OCI-LY7 (cell line): ENCODE results near the gene PTH2R. TPM values are rescaled to one million over a fixed set of nuclear protein-coding genes. Genes with fewer than 3 reads are reported as not detected.

Source experiments
- BruUV-seq: library from RNA; stranded (reverse); fragments of 400-500 nt; replicated peaks from 2 replicates; lab custom pipeline; 2021; lab: Mats Ljungman, UMichigan
- CTCF ChIA-PET: fragments of 300-600 bp; sonication (Branson Sonifier 250); formaldehyde crosslinking; loops from one replicate; lab custom pipeline; 2022; ENCODE audit warnings: antibody characterized with exemption; ENCODE audit not compliant: unreplicated experiment; lab: Charles Lee
- POLR2A ChIA-PET: fragments of 300-600 bp; sonication (Branson Sonifier 250); formaldehyde crosslinking; loops from one replicate; lab custom pipeline; 2022; ENCODE audit warnings: antibody characterized with exemption; lab: Charles Lee
- DNase-seq: peaks from one replicate; pipeline ENCODE4 v3.0.0-alpha.2; 2015; ENCODE audit warnings: low spot score
- H2AFZ ChIP-seq: fragments of 200-600 bp; sonication (generic), shearing (Covaris generic); 2 replicates; pipeline ENCODE4 v1.6.1; 2014; ENCODE audit warnings: mild to moderate bottlenecking, antibody characterized with exemption, low read length, moderate library complexity
- H3K27ac ChIP-seq: fragments of 200-600 bp; sonication (generic); 2 replicates; pipeline ENCODE4 v1.5.1; 2014; ENCODE audit warnings: mixed run types, low read depth, mild to moderate bottlenecking, moderate library complexity, low read length, inconsistent platforms; ENCODE audit not compliant: poor library complexity, severe bottlenecking
- H3K36me3 ChIP-seq: fragments of 200-600 bp; sonication (generic); 2 replicates; pipeline ENCODE4 v1.6.1; 2014; ENCODE audit warnings: mild to moderate bottlenecking, antibody characterized with exemption, low read length, moderate library complexity, mixed read lengths; ENCODE audit not compliant: insufficient read depth
- H3K4me1 ChIP-seq: fragments of 200-600 bp; sonication (generic); 2 replicates; pipeline ENCODE4 v1.5.1; 2014; ENCODE audit warnings: mild to moderate bottlenecking, low read length; ENCODE audit not compliant: insufficient read depth, poor library complexity, severe bottlenecking
- H3K4me2 ChIP-seq: fragments of 200-600 bp; sonication (generic); 2 replicates; pipeline ENCODE4 v1.6.1; 2014; ENCODE audit warnings: mild to moderate bottlenecking, low read length
- H3K4me3 ChIP-seq: fragments of 200-600 bp; sonication (generic); 2 replicates; pipeline ENCODE4 v1.5.1; 2014; ENCODE audit warnings: mild to moderate bottlenecking, low read depth, low read length; ENCODE audit not compliant: poor library complexity, severe bottlenecking
- H3K79me2 ChIP-seq: fragments of 200-600 bp; sonication (generic); 2 replicates; pipeline ENCODE4 v1.6.1; 2016; ENCODE audit warnings: low read depth, mild to moderate bottlenecking, low read length, moderate library complexity, mixed read lengths; ENCODE audit not compliant: insufficient read depth
- H3K9me2 ChIP-seq: fragments of 200-600 bp; sonication (generic); 2 replicates; pipeline ENCODE4 v1.6.1; 2016; ENCODE audit warnings: mild to moderate bottlenecking, low read length, mixed read lengths; ENCODE audit not compliant: insufficient read depth
- H3K9me3 ChIP-seq: fragments of 200-600 bp; sonication (generic); 2 replicates; pipeline ENCODE4 v1.6.1; 2014; ENCODE audit warnings: mild to moderate bottlenecking, mixed run types, low read length, mixed read lengths
- H4K20me1 ChIP-seq: fragments of 200-600 bp; sonication (generic); 2 replicates; pipeline ENCODE4 v1.6.1; 2014; ENCODE audit warnings: mild to moderate bottlenecking, antibody characterized with exemption, low read length, moderate library complexity, mixed read lengths; ENCODE audit not compliant: insufficient read depth
- CTCF ChIP-seq: fragments of 200-600 bp; sonication (generic); conservative IDR thresholded peaks from 2 replicates; pipeline ENCODE4 v1.5.1; 2014; ENCODE audit warnings: mild to moderate bottlenecking, antibody characterized with exemption, low read length, moderate library complexity, mixed read lengths
- EZH2phosphoT487 ChIP-seq: fragments of 200-600 bp; sonication (generic); IDR thresholded peaks from 2 replicates; pipeline ENCODE4 v1.6.1; 2018; ENCODE audit warnings: low read depth, borderline replicate concordance, mild to moderate bottlenecking, mixed run types, antibody characterized with exemption, low read length, moderate library complexity, mixed read lengths
- intact Hi-C: fragments of 100-400 bp; cut with micrococcal nuclease; formaldehyde crosslinking; loops from one replicate; pipeline ENCODE4 v1.10.0; 2022; ENCODE audit not compliant: unreplicated experiment
- total RNA-seq, 2 experiments: library from RNA; depleted of rRNA in 1 of 2; stranded (reverse); fragments of >200 nt in 1 of 2; shearing (Covaris generic) in 1 of 2; gene quantifications; 2 replicates each; pipeline ENCODE4 v1.2.3, GENCODE V29; 2014 to 2022

The PTH2R gene
- total RNA-seq, 2 experiments from 2014 or later, result 0.06 to 0.13 TPM

GRCh38 chr2:208379192-208379591 is 27.4 kb upstream of the PTH2R start:
- no peak for TF ChIP-seq EZH2phosphoT487
- TF ChIP-seq CTCF, result no peak
- H3K4me1 ChIP-seq, result no peaks in the 10 kb centered on the region
- no peaks in the 10 kb centered on the region for H3K79me2 ChIP-seq
- POLR2A ChIA-PET, result interaction anchor here (0.7 to 1.7 kb wide), 3 partner anchors 10 to 13 kb away, joined by 3 to 8 read pairs (median 6); no protein-coding TSS in a partner anchor
- H3K4me3 ChIP-seq, result no peak overlapping the region
- H4K20me1 ChIP-seq, result no peaks in the 10 kb centered on the region
- H3K9me3 ChIP-seq, result no peaks in the 10 kb centered on the region
- CTCF ChIA-PET, result no interaction called here
- DNase-seq, result no peak
- BruUV-seq, result no TSS peak
- no peak overlapping the region for H2AFZ ChIP-seq
- H3K9me2 ChIP-seq, result no peaks in the 10 kb centered on the region
- intact Hi-C loops, result no loop called here
- H3K36me3 ChIP-seq, result no peaks in the 10 kb centered on the region
- no peak overlapping the region for H3K4me2 ChIP-seq
- no peak overlapping the region for H3K27ac ChIP-seq

- H3K79me2 ChIP-seq, result no peaks in the 10 kb centered on the region
- H4K20me1 ChIP-seq, result no peaks in the 10 kb centered on the region
- no peaks in the 10 kb centered on the region for H3K36me3 ChIP-seq
- DNase-seq, result no peak
- H3K4me3 ChIP-seq, result no peak overlapping the region
- ChIA-PET POLR2A (no interaction called here), CTCF (no interaction called here)
- no peaks in the 10 kb centered on the region for H3K4me1 ChIP-seq
- H3K4me2 ChIP-seq, result no peak overlapping the region
- no peak overlapping the region for H2AFZ ChIP-seq
- TF ChIP-seq CTCF (no peak), EZH2phosphoT487 (no peak)
- intact Hi-C loops, result no loop called here
- no TSS peak for BruUV-seq
- no peak overlapping the region for H3K27ac ChIP-seq
- H3K9me3 ChIP-seq, result no peaks in the 10 kb centered on the region
- H3K9me2 ChIP-seq, result no peaks in the 10 kb centered on the region
These were observed 22.0 kb upstream of the PTH2R start for GRCh38 chr2:208384637-208385036.

GRCh38 chr2:208386541-208386940 is 20.1 kb upstream of the PTH2R start:
- intact Hi-C loops, result no loop called here
- H3K4me1 ChIP-seq, result no peaks in the 10 kb centered on the region
- H4K20me1 ChIP-seq, result no peaks in the 10 kb centered on the region
- no peaks in the 10 kb centered on the region for H3K79me2 ChIP-seq
- no peak overlapping the region for H3K27ac ChIP-seq
- no peak for TF ChIP-seq CTCF
- no peak for TF ChIP-seq EZH2phosphoT487
- BruUV-seq, result no TSS peak
- POLR2A ChIA-PET, result interaction anchor here (1.2 kb wide), 1 partner anchor 20 kb away, joined by 5 read pairs; no protein-coding TSS in a partner anchor
- CTCF ChIA-PET, result no interaction called here
- H3K9me2 ChIP-seq, result no peaks in the 10 kb centered on the region
- H3K36me3 ChIP-seq, result no peaks in the 10 kb centered on the region
- no peak overlapping the region for H2AFZ ChIP-seq
- H3K4me2 ChIP-seq, result no peak overlapping the region
- no peak overlapping the region for H3K4me3 ChIP-seq
- no peak for DNase-seq
- H3K9me3 ChIP-seq, result no peaks in the 10 kb centered on the region
